Activated CD8-positive, alpha-beta T cell treated with anti-CD3 and anti-CD28 coated beads for 36 hours (primary cell): ENCODE data around the gene LIME1. TPM values are rescaled to one million over a fixed set of nuclear protein-coding genes. Genes with fewer than 3 reads are reported as not detected.

Experiments
- ATAC-seq: fragments of 200-7000 bp; cut with Tn5 transposase; one replicate; pipeline ENCODE4 v1.10.0; 2021; ENCODE audit warnings: mild to moderate bottlenecking, moderate library complexity
- CTCF ChIA-PET: fragments of 350-600 bp; sonication (Branson Sonifier 250); formaldehyde crosslinking; loops from one replicate; lab custom pipeline; 2021; ENCODE audit warnings: antibody characterized with exemption; lab: Charles Lee
- POLR2A ChIA-PET: fragments of 350-600 bp; sonication (Branson Sonifier 250); formaldehyde crosslinking; loops from one replicate; lab custom pipeline; 2021; ENCODE audit warnings: antibody characterized with exemption; lab: Charles Lee
- DNase-seq: peaks from one replicate; pipeline ENCODE4 v3.0.0-alpha.2; 2020
- H3K27ac Mint-ChIP-seq: one replicate; pipeline ENCODE4 v1.8.0; 2021; ENCODE audit warnings: mild to moderate bottlenecking, mixed read lengths
- H3K27me3 Mint-ChIP-seq: one replicate; pipeline ENCODE4 v1.8.0; 2021; ENCODE audit warnings: mixed read lengths
- H3K36me3 Mint-ChIP-seq: one replicate; pipeline ENCODE4 v1.8.0; 2021; ENCODE audit warnings: low read depth, mixed read lengths
- H3K4me1 Mint-ChIP-seq: one replicate; pipeline ENCODE4 v1.8.0; 2021; ENCODE audit warnings: low read depth, mixed read lengths
- H3K4me3 Mint-ChIP-seq: one replicate; pipeline ENCODE4 v1.8.0; 2021; ENCODE audit warnings: mild to moderate bottlenecking, moderate library complexity, mixed read lengths
- H3K9me3 Mint-ChIP-seq: one replicate; pipeline ENCODE4 v1.8.0; 2021; ENCODE audit warnings: mixed read lengths
- CTCF ChIP-seq: fragments of 200-600 bp; IDR thresholded peaks from one replicate; pipeline ENCODE4 v1.8.0; 2022; ENCODE audit warnings: antibody characterized with exemption, mild to moderate bottlenecking
- intact Hi-C: fragments of 100-400 bp; cut with micrococcal nuclease; formaldehyde crosslinking; loops from one replicate; pipeline ENCODE4 v1.10.0; 2022
- total RNA-seq, 2 experiments: library from RNA; stranded (reverse); gene quantifications; one replicate each; pipeline ENCODE4 v1.2.3, GENCODE V29; 2021

The LIME1 gene
- total RNA-seq, 2 experiments from 2014 or later, result 15.5 to 16.8 TPM

- Mint-ChIP-seq H3K4me1 (peaks cover 11% of the 10 kb centered on the region), H3K36me3 (peaks cover 16% of the 10 kb centered on the region), H3K27ac (no peak overlapping the region), H3K27me3 (no peaks in the 10 kb centered on the region), H3K9me3 (no peaks in the 10 kb centered on the region), H3K4me3 (no peak overlapping the region)
- TF ChIP-seq CTCF, result no peak
- intact Hi-C loops, result no loop called here
- DNase-seq, result no peak
- ChIA-PET CTCF (no interaction called here), POLR2A (no interaction called here)
- ATAC-seq, result no peak
Measured at GRCh38 chr20:63690003-63690897, 46.2 kb upstream of the LIME1 start.

GRCh38 chr20:63690898-63691710 is 45.4 kb upstream of the LIME1 start:
- H3K27ac Mint-ChIP-seq, result no peak overlapping the region
- no peaks in the 10 kb centered on the region for H3K27me3 Mint-ChIP-seq
- TF ChIP-seq CTCF, result no peak
- no peaks in the 10 kb centered on the region for H3K9me3 Mint-ChIP-seq
- ChIA-PET CTCF (interaction anchor here (1.0 kb wide), 1 partner anchor 16 kb away, joined by 3 read pairs; no protein-coding TSS in a partner anchor), POLR2A (no interaction called here)
- ATAC-seq (no peak), DNase-seq (no peak)
- H3K36me3 Mint-ChIP-seq, result peaks cover 16% of the 10 kb centered on the region
- intact Hi-C loops, result no loop called here
- peaks cover 14% of the 10 kb centered on the region for H3K4me1 Mint-ChIP-seq
- H3K4me3 Mint-ChIP-seq, result no peak overlapping the region

- H3K27ac Mint-ChIP-seq, result no peak overlapping the region
- no peak for TF ChIP-seq CTCF
- ChIA-PET POLR2A (no interaction called here), CTCF (interaction anchor here (1.0 kb wide), 1 partner anchor 15 kb away, joined by 3 read pairs; no protein-coding TSS in a partner anchor)
- peaks cover 10% of the 10 kb centered on the region for H3K4me1 Mint-ChIP-seq
- intact Hi-C loops, result no loop called here
- H3K36me3 Mint-ChIP-seq, result peaks cover 16% of the 10 kb centered on the region
- H3K4me3 Mint-ChIP-seq, result no peak overlapping the region
- no peaks in the 10 kb centered on the region for H3K27me3 Mint-ChIP-seq
- ATAC-seq (no peak), DNase-seq (no peak)
- no peaks in the 10 kb centered on the region for H3K9me3 Mint-ChIP-seq
Measured at GRCh38 chr20:63691711-63692435, 44.6 kb upstream of the LIME1 start.

DNA sequence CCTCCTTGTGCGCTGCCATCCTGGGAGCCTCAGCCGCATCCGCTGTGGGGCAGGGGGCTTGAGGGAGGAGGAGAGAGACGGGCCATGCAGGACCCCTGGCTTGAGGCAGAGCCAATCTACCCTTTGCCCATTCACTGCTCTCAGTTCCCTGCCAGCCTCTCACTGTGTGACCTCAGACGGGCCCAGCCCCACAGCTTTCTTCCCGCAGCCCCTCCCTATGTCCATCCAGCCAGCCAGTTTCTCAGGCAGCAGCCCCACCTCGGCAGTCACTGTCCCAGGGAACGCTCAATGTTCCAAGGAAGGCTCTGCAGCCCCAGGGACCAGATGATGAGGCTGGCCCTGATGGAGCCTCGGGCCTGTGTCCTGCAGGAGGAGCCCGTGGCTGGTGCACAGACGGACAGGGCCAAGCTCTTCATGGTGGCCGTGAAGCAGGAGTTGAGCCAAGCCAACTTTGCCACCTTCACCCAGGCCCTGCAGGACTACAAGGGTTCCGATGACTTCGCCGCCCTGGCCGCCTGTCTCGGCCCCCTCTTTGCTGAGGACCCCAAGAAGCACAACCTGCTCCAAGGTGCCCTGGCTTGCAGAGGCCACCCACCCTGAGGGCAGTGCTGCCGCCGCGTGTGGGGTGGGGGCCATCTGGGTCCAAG is 43.9 kb upstream of the LIME1 start:
- H3K36me3 Mint-ChIP-seq, result peaks cover 16% of the 10 kb centered on the region
- no peak overlapping the region for H3K4me3 Mint-ChIP-seq
- H3K27ac Mint-ChIP-seq, result peak overlapping the region; percentile 30
- H3K4me1 Mint-ChIP-seq, result peaks cover 13% of the 10 kb centered on the region
- ChIA-PET POLR2A (no interaction called here), CTCF (no interaction called here)
- no peak for TF ChIP-seq CTCF
- intact Hi-C loops, result no loop called here
- ATAC-seq (no peak), DNase-seq (no peak)
- no peaks in the 10 kb centered on the region for H3K9me3 Mint-ChIP-seq
- no peaks in the 10 kb centered on the region for H3K27me3 Mint-ChIP-seq
